ENCODE measurements around the gene AGAP1. TPM values are rescaled to one million over a fixed set of nuclear protein-coding genes. Genes with fewer than 3 reads are reported as not detected.

The AGAP1 gene
- total RNA-seq, 6 experiments from 2014 or later, result 8.1 to 11.2 (median 9.8) TPM

GRCh38 chr2:236070236-236070635 lies 576.4 kb downstream of the AGAP1 start:
- Histone ChIP-seq H3K4me1 (no peaks in the 10 kb centered on the region), H3K27me3 (no peaks in the 10 kb centered on the region), H3K9me3 (no peaks in the 10 kb centered on the region), H3K36me3 (no peaks in the 10 kb centered on the region), H3K4me3 (no peak overlapping the region), H3K27ac (no peak overlapping the region)
- intact Hi-C loops (cut with DNase I), result no loop called here
- TF ChIP-seq CTCF (IDR thresholded peaks at IDR 0.05) (no peak), POLR2A (IDR thresholded peaks at IDR 0.05) (no peak)
- WGBS (ENCODE audit: insufficient coverage, low coverage, low lambda C conversion rate, missing lambda C conversion rate), result 85% methylated on average over 7 of the region's 7 CpGs
- no peak for ATAC-seq
- no peak for DNase-seq

GRCh38 chr2:236073246-236073645 lies 579.4 kb downstream of the AGAP1 start:
- no peaks in the 10 kb centered on the region for H3K9me3 ChIP-seq
- no peaks in the 10 kb centered on the region for H3K36me3 ChIP-seq
- 69% methylated on average over 2 of the region's 4 CpGs for WGBS (ENCODE audit: insufficient coverage, low coverage, low lambda C conversion rate, missing lambda C conversion rate)
- no peak overlapping the region for H3K4me3 ChIP-seq
- no peak for DNase-seq
- no peak for ATAC-seq
- no peaks in the 10 kb centered on the region for H3K27me3 ChIP-seq
- TF ChIP-seq POLR2A (IDR thresholded peaks at IDR 0.05) (no peak), CTCF (IDR thresholded peaks at IDR 0.05) (no peak)
- H3K27ac ChIP-seq, result no peak overlapping the region
- no peaks in the 10 kb centered on the region for H3K4me1 ChIP-seq
- intact Hi-C loops (cut with DNase I), result no loop called here

GRCh38 chr2:236073867-236074655 lies 580.2 kb downstream of the AGAP1 start:
- intact Hi-C loops (cut with DNase I), result no loop called here

GRCh38 chr2:236075802-236076201 lies 582.0 kb downstream of the AGAP1 start:
- Histone ChIP-seq H3K4me1 (no peaks in the 10 kb centered on the region), H3K27me3 (no peaks in the 10 kb centered on the region), H3K27ac (no peak overlapping the region), H3K36me3 (no peaks in the 10 kb centered on the region), H3K9me3 (no peaks in the 10 kb centered on the region), H3K4me3 (no peak overlapping the region)
- no peak for ATAC-seq
- intact Hi-C loops (cut with DNase I), result no loop called here
- 89% methylated on average over 7 of the region's 11 CpGs for WGBS (ENCODE audit: insufficient coverage, low coverage, low lambda C conversion rate, missing lambda C conversion rate)
- no peak for DNase-seq
- TF ChIP-seq CTCF (IDR thresholded peaks at IDR 0.05) (no peak), POLR2A (IDR thresholded peaks at IDR 0.05) (no peak)

More at GRCh38 chr2:236073867-236074655, 580.2 kb downstream of the AGAP1 start:
- ATAC-seq (no peak), DNase-seq (no peak)
- no peak overlapping the region for H3K27ac ChIP-seq
- no peaks in the 10 kb centered on the region for H3K9me3 ChIP-seq
- no peaks in the 10 kb centered on the region for H3K4me1 ChIP-seq
- 72% methylated on average over 3 of the region's 8 CpGs for WGBS (ENCODE audit: insufficient coverage, low coverage, low lambda C conversion rate, missing lambda C conversion rate)
- H3K36me3 ChIP-seq, result no peaks in the 10 kb centered on the region
- no peak overlapping the region for H3K4me3 ChIP-seq
- TF ChIP-seq CTCF (IDR thresholded peaks at IDR 0.05) (no peak), POLR2A (IDR thresholded peaks at IDR 0.05) (no peak)
- H3K27me3 ChIP-seq, result no peaks in the 10 kb centered on the region

Measured in right lobe of liver (tissue), 6 donors.